HG03066 (cell line): ENCODE measurements around the gene CDH22.

ENCODE experiments used
- ATAC-seq: cut with Tn5 transposase; IDR thresholded peaks from one replicate; pipeline ENCODE4 v1.9.1; 2021; ENCODE audit warnings: low read depth; ENCODE audit not compliant: unreplicated experiment

Gene CDH22

DNA sequence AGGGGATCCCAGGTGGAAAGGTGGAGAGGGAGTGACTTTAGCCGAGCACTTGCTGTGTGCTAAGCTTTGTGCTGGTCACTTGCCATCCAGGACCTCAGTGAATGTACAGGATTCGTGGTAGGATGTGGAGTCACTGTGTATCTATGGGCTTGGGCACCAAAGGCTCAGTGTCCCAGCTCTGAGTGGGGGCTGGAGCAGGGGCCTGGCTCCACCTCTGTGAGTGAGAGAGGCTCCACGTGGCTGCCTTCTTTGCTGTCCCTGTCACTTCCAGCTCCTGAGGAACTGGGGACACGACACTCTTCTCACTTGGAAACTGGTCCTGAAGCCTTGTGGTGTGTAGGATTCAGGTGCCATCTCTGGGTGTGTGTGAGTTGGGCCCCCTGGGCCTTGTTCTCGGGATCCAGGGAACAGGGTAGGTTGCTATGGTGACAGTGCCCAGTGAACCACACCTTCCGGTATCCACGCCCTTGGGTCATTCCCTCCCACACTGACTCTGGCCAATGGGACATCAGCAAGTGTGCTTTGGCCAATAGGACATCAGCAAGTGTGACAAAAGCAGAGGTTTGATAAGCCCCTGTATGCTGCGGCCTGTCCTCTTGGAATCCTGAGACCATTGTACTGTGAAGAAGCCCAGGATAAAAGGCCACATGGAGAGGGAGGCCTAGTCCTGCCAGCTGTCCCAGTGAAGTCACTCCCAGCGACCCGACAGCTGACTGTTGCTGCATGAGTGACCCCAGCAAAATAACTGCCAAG is 87.7 kb downstream of the CDH22 start:
- no peak for ATAC-seq

DNA sequence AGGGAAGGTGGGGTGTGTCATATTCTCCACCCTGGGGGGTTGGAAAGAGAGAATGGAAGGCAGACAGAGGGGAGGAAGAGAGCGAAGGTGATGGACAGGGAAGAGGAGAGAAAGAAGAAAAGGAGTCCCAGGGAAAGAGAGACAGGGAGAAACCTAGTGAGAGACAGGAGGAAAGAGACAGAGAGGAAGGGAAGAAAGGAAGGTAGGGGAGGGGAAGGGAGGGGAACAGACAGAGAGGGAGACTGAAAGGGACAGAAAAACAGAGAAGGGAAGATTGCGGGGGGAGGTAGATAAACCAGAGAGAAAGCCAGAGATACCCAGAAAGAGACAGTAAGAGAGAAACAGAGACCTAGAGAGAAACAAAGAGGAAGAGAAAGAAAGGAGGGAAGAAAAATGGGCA is 88.4 kb downstream of the CDH22 start:
- ATAC-seq = no peak

DNA sequence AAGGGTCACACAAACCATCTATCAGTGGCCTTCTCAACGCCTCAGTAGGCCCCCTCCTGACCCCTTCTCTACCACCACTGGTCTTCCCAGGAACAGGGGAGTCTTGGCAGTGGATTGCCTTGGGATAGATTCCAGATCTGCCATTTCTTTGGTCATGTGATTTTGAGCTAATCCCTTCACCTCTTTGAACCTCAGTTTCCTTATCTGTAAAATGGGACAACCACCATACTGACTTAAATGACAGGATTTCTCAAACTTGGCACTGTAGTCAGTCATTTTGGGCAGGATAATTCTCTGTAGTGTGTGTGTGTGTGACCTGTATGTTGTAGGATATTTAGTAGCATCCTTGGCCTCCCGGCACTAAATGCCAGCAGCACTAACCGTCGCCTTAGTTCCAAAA is 89.1 kb downstream of the CDH22 start:
- ATAC-seq = no peak

DNA sequence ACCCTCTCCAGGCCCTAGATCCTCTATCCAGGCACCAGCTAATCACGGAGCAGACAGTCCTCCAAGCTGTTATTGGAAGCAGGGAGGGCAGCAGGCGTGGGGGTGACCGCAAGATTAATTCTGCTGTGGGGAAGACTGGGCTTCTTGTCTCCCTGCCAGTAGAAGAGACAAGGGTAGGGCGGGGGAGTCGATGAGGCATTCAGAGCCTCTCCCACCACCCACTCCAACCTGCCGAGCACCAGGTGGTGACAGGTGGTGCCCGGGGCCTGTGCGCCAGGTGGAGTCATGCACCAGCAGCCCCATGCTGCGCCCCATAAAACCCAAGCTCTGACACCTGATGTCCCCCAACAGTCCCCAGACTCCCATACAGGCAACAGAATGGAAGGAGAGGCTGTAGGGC is 89.6 kb downstream of the CDH22 start:
- no peak for ATAC-seq

DNA sequence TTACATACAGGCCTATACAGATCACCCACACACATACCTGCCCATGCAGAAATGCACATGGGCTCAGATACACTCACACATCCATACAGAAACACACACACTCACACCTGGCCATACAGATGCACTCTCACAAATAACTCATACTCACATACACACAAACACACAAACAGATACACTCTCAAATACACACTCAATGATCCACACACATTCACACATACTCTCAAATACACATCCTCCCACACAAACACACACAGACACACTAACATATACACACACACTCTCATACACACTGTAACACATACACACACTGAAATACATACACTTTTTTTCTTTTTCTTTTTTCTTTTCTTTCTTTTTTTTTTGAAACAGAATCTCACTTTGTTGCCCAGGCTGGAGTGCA is 90.7 kb downstream of the CDH22 start:
- no peak for ATAC-seq

DNA sequence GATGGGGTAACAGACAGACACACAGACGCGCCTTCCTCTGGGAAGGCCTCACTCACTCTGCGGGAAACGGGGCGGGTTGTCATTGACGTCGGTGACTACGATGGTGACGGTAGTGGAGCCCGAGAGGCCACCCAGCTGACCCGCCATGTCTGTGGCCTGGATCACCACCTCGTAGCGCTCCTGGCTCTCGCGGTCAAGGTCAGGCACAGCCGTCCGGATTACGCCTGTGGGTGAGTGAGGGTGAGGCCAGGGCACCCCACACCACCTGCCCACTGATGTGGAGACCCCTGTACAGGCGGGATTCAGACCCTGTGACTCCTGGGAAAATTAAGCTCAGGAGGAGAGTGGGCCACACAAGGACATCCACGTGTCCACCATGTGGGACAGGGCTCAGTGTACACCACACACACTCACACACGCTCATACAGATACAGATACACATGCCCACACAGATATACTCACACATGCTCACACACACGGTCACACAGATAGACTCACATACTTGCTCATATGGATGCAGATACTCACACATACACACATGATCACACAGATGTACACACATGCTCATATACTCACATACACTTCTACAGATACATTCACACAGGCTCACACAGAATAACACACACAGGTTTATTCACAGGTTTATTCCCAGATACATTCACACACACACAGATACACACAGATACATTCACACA is 91.4 kb downstream of the CDH22 start:
- ATAC-seq = no peak

DNA sequence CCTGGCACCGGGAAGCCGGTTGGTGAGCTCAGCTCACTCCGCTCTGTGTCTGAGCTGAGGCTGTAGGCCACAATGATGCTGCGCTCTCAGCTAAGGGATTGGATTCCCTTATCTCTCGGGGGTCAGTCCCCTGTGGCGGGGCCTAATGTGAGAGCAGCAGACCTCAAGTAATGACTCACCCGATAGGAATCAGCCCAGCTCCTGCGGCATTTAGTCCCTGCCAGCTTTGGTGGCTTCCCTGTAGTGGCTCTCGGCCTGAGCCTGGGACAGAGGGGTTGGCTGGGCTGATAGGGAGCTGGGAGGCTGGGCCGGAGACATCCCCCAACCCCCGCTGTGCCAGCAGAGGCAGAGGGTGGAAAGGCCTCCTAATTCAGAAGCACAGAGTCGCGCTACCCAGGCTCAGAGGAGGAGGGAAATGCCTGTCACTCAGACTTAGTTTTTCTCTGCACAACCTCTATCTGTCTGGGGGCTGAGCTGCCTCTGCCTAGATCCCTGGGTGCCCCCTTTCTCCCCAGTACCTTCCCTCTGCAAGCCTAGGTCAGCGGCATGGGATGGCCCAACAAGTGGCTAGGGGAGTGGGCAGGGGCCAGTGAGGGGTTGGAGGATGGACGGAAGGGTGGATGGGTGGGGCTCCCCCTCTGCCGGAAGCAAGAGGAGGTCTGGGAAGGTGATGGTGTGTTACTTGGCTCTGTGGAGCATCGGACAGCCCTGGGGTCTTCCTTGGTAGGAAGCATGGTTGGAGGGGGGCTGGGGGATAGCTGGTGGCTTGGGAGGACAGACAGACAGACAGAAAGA is 92.2 kb downstream of the CDH22 start:
- no peak for ATAC-seq

DNA sequence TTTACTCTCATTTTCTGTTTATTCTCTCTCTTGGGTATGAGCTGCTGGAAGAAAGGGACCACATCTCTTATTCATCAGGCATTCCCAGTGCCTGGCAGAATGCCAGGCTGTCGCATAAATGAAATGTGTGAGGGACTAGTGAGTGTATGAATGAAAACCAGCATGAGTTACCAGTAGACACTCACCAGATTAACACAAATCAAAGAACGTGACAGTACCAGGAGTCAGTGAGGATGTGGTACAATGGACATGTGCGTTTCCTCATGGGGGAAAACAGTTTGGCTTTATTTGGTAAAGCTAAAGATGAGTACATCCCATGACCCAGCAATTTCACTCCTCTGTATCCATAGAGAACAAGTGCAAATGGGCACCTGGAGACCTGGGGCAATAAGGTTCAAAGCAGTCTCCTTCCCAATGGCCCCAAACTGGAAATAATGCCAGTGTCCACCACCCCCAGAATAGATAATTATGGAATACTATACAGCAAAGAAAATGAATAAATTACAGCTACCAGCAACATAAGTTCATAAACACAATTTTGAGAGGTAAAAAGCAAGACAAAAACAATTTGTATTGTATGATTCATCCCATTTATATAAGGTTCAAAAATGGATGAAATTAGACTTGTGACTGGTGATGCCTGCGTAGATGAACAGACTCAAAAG is 93.3 kb downstream of the CDH22 start:
- ATAC-seq = no peak

DNA sequence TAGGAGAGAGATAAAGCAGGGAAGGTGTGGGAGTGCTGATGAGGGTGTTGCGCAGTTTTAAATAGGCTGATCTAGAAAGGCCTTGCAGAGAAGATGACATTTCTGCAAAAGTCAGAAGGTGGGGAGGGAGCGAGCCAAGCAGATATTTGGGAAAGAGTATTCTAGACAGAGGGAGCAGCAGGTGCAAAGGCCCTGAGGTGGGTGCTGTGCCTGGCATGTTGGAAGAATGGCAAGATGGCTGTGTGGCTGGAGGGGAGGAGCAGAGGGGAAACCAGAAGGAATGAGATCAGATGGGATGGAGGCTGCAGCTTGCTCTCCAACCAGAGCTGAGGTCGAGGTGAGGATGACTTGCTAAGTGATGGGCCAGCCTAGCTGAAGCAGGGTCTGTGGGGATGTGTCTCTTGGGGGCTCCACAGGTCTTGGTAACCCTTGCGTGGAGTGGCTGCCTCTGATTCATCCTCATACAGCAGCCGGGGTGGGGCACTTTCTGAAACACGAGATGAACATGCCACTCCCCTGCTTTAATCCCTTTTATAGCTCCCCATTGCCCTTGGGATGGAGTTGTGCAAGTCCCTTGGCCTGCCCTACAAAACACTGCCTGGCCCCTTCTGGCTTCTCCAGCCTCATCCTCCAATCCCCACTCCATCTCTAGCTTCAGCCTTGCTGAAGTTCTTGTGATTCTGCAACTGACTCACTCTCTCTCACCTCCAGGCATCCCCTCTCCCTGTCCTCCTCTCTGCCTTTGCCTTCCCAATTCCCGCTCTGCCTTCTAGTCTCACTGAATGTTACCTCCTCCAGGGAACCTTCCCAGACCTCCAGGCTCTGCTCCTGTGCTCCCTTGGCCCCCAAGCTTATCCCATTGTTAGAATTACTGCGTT is 94.1 kb downstream of the CDH22 start:
- ATAC-seq = no peak

DNA sequence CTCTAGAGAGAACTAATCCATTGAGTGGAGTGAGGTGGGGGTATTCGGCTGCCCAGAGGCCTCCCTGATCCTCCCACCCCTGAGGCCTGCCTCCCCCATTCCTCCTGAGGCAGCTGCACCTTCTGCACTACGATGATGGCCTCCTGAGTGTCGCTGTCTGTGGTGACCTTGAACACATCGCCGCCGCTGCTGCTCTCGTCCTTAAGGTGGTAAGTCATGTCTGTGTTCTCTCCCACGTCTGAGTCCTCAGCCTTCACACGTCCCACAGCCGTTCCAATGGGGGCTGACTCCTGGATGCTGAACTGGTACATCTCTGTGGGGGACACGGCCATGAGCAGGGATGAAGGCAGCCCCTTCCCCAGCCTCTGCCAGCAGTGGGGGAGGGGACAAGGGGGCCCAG is 95.4 kb downstream of the CDH22 start:
- ATAC-seq = no peak

DNA sequence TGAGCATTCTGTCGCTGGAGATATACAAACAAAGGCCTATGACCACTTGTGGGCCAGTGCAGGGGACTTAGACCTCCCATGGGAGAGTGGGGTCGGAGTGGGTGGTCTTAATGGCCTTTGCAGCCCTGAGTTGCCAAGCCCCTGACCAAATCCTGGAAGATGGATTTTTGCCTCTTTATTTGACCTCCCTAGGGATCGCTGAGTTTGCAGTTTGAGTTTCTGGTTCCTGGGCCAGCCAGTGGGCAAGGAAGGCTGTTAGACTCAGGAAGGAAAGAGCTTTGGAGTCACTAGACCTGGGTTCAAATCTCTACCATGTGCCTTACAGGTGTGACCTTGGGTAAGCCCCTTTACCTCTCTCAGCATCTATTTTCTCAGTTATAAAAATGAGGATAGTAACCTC is 96.0 kb downstream of the CDH22 start:
- ATAC-seq = no peak

DNA sequence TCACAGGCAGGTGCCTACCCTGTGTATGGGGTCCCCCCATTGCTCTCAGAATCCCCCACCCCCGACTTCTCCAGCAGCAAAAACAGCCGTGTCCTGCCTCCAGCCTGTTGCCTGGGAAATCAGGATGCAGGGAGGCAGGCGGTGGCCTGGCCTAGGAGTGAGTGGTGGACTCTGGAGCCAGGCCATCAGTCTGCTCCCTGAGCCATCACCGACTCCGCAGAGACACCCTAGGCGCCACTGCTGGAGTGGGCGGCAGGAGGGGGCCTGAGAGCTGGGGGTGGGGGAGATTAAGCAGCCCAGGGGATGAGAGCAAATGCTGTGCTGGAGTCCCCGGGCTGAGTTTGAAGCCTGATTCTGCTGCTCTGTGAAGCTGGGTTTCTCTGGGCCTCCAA is 97.0 kb downstream of the CDH22 start:
- ATAC-seq = no peak

DNA sequence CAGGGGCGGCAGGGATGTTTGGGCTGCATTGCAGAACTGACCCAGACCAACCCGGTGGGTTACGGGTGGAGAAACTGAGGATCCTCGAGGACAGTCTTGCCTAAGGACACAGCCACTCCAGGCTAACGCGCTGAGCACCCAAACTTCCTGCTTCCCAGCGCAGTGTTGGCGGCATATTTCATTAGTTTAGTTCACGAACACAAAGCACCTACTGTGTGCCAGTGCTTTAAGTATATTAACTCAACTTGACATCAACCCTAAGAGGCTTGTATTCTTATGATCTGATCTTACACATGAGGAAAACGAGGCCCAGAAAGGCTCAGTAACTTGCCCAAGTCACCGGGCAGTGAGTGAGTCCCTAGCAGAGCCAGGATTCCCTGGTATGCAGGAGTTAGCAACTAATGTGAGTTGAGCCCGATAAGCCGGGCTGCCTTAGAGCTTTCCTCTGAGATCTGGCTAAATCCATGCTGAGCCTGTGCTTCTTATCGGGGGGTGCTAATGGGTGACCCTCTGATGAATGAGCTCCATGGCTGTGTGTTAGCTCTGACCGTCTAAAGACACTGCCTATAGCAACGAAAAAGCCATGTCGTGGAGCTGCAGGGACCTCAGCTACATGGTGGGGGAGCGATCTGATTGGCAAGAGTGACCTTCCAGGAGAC is 97.5 kb downstream of the CDH22 start:
- ATAC-seq = no peak

DNA sequence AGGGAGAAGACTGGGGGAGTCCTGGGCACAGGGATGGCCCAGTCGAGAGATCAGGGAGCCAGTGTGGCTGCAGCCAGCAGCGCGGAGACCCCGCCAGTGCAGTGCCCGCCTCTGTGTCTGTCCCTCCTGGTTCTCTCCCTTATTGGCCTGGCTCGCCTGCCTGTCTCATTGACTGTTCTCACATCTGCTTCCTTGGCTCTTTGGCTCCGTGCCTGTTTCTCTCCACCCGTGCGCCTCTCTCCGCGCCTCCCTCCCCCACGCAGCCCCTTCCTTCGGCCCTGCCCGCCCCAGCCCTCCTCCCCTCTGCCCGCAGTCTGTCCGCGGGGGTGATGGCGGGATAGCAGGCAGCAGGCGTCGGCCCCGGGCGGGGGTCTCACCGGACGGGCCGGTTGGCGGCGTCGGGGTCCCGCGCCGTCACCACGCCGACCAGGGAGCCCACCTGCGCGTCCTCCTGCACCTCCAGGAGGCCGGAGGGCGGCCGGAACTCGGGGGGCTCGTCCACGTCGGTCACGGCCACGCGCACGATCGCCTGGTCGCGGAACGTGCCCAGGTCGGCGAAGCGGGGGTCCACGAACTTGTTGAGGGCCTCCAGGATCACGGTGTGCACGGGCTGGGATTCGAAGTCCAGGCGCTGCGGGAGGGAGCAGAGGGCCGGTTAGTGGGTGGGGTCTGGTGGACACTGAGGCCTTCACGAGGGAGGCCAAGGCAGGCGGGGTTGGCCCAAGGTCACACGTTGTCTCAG is 98.2 kb downstream of the CDH22 start:
- ATAC-seq = no peak

DNA sequence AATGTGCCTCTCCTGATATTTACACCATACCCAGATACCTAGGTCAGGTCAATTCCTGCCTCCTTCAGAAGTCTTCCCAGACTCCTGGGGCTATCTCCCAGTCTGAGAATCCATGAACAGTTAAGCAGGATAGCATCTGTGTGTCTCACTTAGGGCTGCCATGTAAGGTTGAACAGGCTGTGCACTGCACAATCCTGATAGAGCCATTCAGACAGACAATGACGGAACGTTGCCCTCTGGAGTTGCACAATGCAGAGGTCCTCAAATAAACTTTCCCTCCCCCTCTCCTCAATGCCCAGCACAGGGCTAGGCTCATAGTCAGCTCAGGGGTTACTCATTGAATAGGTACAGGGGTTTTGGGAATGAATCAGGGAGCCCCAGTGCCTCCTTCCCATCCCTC is 100.5 kb downstream of the CDH22 start:
- ATAC-seq = no peak

DNA sequence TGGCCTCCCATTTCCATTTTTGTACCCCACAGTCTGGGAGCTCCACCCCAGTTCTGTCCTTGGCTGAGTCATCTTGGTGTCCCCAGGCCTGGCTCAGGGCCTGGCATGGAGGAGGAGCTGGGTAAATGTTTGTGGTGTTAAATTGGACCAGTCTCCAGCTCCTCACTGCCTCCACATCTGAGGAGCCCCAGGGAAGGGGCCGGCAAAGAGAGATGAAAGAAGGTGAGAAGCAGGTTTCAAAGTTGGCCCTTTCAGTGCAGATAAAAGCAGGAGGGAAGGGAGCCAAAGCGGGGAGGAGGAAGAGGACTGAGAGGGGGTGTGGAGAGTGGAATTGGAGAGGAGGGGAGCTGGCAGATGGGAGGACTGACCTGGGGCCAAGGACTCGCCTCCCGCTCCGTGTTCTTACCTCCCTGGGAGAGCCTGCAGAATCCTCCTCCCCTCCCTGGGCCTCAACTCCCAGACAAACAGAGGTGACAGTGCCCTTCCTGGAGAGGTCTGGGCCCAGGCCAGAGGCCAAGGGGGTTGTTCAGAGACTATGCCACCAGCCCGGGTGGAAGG is 101.2 kb downstream of the CDH22 start:
- no peak for ATAC-seq

DNA sequence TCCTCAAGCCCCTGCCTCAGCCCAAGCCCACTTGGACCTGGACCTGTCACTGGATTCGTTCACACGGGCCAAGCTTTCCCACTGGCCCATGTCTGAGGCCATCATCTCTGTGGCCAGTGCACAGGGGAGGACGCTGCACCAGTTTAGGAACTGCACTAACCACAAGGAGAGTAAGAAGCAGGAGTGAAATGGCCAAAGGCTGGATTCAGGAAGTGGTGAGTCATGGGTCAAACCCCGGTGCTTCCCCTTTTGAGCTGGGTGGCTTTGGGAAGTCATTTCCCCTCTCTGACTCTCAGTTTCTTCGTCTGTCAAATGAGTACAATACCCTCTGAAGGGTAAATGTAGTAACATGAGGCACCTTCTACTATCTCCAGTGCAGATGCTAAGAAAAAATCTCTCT is 102.3 kb downstream of the CDH22 start:
- no peak for ATAC-seq

DNA sequence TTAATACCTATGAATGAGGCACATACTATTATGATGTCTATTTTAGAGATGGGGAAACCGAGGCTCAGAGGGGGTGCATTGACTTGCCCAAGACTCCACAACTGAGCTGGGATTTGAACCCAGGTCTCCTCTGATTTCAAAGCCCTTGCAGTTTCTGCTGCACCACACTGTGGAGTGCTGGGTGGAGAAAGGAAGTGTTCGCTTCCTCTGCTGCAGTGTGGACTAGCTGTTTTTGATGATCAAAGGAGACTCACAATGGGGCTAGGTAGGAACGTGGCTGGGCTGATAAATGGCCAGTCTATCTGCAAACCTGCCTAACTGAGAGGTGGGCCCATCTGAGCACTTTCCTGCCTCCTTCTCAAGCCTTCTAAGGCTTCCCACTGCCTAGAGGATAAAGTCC is 102.9 kb downstream of the CDH22 start:
- no peak for ATAC-seq
